Keratinocyte (primary cell): ENCODE data around the gene ZFYVE28. TPM values are rescaled to one million over a fixed set of nuclear protein-coding genes. Genes with fewer than 3 reads are reported as not detected.

ENCODE experiments used
- DNase-seq: peaks from one replicate; pipeline ENCODE4 v3.0.0-alpha.2; 2011; ENCODE audit warnings: low read depth, missing footprints, low spot score
- FAIRE-seq: peaks from 2 replicates; lab custom pipeline; 2011; peaks lifted over from hg19 to GRCh38; lab: Jason Lieb, UNC
- H2AFZ ChIP-seq: 2 replicates; pipeline ENCODE4 v1.6.0; 2012; ENCODE audit warnings: low read length, control low read depth, inconsistent platforms; ENCODE audit not compliant: control insufficient read depth
- H3K27ac ChIP-seq: 2 replicates; pipeline ENCODE4 v1.5.1; 2011; ENCODE audit warnings: low read length; ENCODE audit not compliant: control insufficient read depth, insufficient read depth
- H3K27me3 ChIP-seq: 3 replicates; pipeline ENCODE4 v1.6.0; 2011; ENCODE audit warnings: low read length; ENCODE audit not compliant: control insufficient read depth, insufficient read depth; ENCODE audit errors: extremely low read depth
- H3K36me3 ChIP-seq, 2 experiments: 2 replicates in 1 of 2; 3 replicates in 1 of 2; pipeline ENCODE4 v1.5.1; 2011; ENCODE audit warnings: low read length in 2 of 2, mild to moderate bottlenecking in 1 of 2; ENCODE audit not compliant: control insufficient read depth in 2 of 2, insufficient read depth in 2 of 2; ENCODE audit errors: extremely low read depth in 1 of 2
- H3K4me1 ChIP-seq: 3 replicates; pipeline ENCODE4 v1.5.1; 2011; ENCODE audit warnings: low read length; ENCODE audit not compliant: control insufficient read depth, insufficient read depth; ENCODE audit errors: extremely low read depth
- H3K4me2 ChIP-seq: 3 replicates; pipeline ENCODE4 v1.6.0; 2011; ENCODE audit warnings: low read depth, low read length; ENCODE audit not compliant: control insufficient read depth, insufficient read depth; ENCODE audit errors: extremely low read depth
- H3K4me3 ChIP-seq, 3 experiments: fragments of 200-600 bp in 1 of 3; sonication (generic) in 1 of 3; 2 replicates in 2 of 3; 3 replicates in 1 of 3; pipeline ENCODE4 v1.5.1; 2011 to 2016; ENCODE audit warnings: low read length in 3 of 3, mild to moderate bottlenecking in 3 of 3, control low read depth in 2 of 3, inconsistent platforms in 1 of 3, low read depth in 1 of 3, mixed read lengths in 1 of 3, mixed run types in 1 of 3, moderate library complexity in 1 of 3; ENCODE audit not compliant: control insufficient read depth in 2 of 3, insufficient read depth in 2 of 3; ENCODE audit errors: extremely low read depth in 1 of 3
- H3K79me2 ChIP-seq: 2 replicates; pipeline ENCODE4 v1.6.0; 2012; ENCODE audit warnings: low read length; ENCODE audit not compliant: control insufficient read depth, insufficient read depth
- H3K9ac ChIP-seq: 3 replicates; pipeline ENCODE4 v1.6.0; 2011; ENCODE audit warnings: low read length; ENCODE audit not compliant: control insufficient read depth, insufficient read depth; ENCODE audit errors: extremely low read depth
- H3K9me1 ChIP-seq: 3 replicates; pipeline ENCODE4 v1.6.0; 2011; ENCODE audit warnings: low read length; ENCODE audit not compliant: control insufficient read depth, insufficient read depth; ENCODE audit errors: extremely low read depth
- H3K9me3 ChIP-seq: 2 replicates; pipeline ENCODE4 v1.5.1; 2012; ENCODE audit warnings: low read depth, low read length; ENCODE audit not compliant: control insufficient read depth
- H4K20me1 ChIP-seq: 3 replicates; pipeline ENCODE4 v1.6.0; 2011; ENCODE audit warnings: low read length; ENCODE audit not compliant: control insufficient read depth, insufficient read depth; ENCODE audit errors: extremely low read depth
- CTCF ChIP-seq, 3 experiments: IDR thresholded peaks in 1 of 3; conservative IDR thresholded peaks in 1 of 3; optimal IDR thresholded peaks in 1 of 3; 2 replicates in 2 of 3; 3 replicates in 1 of 3; pipeline versions ENCODE3 to v1.5.1; 2011; ENCODE audit warnings: low read length in 3 of 3, mild to moderate bottlenecking in 3 of 3, moderate library complexity in 2 of 3, control low read depth in 1 of 3, inconsistent platforms in 1 of 3; ENCODE audit not compliant: insufficient read depth in 2 of 3; ENCODE audit errors: extremely low read depth in 1 of 3
- EZH2 ChIP-seq: IDR thresholded peaks from one replicate; pipeline ENCODE4 v1.6.1; 2012; ENCODE audit warnings: inconsistent platforms, mild to moderate bottlenecking, low read length, moderate library complexity
- dilution Hi-C: fragments of 300-500 bp; cut with MboI; formaldehyde crosslinking; loops from one replicate; pipeline ENCODE4 v1.7.0; 2020; ENCODE audit warnings: low sequenced_read_pairs; ENCODE audit not compliant: extremely low pct_ligation_motif_present
- polyA plus RNA-seq, 5 experiments: library from polyadenylated mRNA; depleted of rRNA in 3 of 5; stranded (reverse) in 3 of 5; stranded (forward) in 1 of 5; unstranded in 1 of 5; fragments of >200 nt; gene quantifications; 1 replicate in 1 of 5; 2 replicates in 3 of 5; 3 replicates in 1 of 5; pipeline versions ENCODE4 v1.2.1 to v1.2.3, GENCODE V29; 2011 to 2012; ENCODE audit warnings: missing spikeins in 2 of 5, low read depth in 1 of 5, low replicate concordance in 1 of 5

The ZFYVE28 gene
- polyA plus RNA-seq, 1 donor (not counting 4 experiments of a cell fraction or from before 2014, with no cell fraction given): 0.33 TPM

- Histone ChIP-seq H2AFZ (no peak overlapping the region), H3K27me3 (no peaks in the 10 kb centered on the region), H3K27ac (no peak overlapping the region), H3K79me2 (peaks cover 3% of the 10 kb centered on the region), H3K4me3 (no peak overlapping the region), H3K9ac (no peak overlapping the region), H3K9me3 (no peaks in the 10 kb centered on the region), H3K9me1 (no peaks in the 10 kb centered on the region), H4K20me1 (peaks cover 2% of the 10 kb centered on the region), H3K36me3 (no peaks in the 10 kb centered on the region), H3K4me2 (no peak overlapping the region), H3K4me1 (peaks cover 8% of the 10 kb centered on the region)
- dilution Hi-C loops: no loop called here
- TF ChIP-seq CTCF (optimal IDR thresholded peaks at IDR 0.05 in 1 of 3, IDR thresholded peaks at IDR 0.05 in 1 of 3, conservative IDR thresholded peaks at IDR 0.05 in 1 of 3; ENCODE audit: extremely low read depth in 1 of 3, insufficient read depth in 2 of 3, low read length in 3 of 3) (no peak), EZH2 (no peak)
- DNase-seq (no peak), FAIRE-seq (no peak)
Measured at GRCh38 chr4:2265113-2266110, 153.0 kb downstream of the ZFYVE28 start.

GRCh38 chr4:2264481-2265041 lies 153.9 kb downstream of the ZFYVE28 start:
- peaks cover 0 to 2% of the 10 kb centered on the region in 2 experiments for H3K36me3 ChIP-seq
- H2AFZ ChIP-seq: no peak overlapping the region
- H3K79me2 ChIP-seq: peaks cover 10% of the 10 kb centered on the region
- H3K4me3 ChIP-seq: no peak overlapping the region
- no peaks in the 10 kb centered on the region for H3K9me1 ChIP-seq
- FAIRE-seq: no peak
- peaks cover 4% of the 10 kb centered on the region for H4K20me1 ChIP-seq
- no peak for DNase-seq
- no peaks in the 10 kb centered on the region for H3K27me3 ChIP-seq
- H3K4me1 ChIP-seq: peaks cover 10% of the 10 kb centered on the region
- H3K9me3 ChIP-seq: no peaks in the 10 kb centered on the region
- no peak overlapping the region for H3K9ac ChIP-seq
- no peak for TF ChIP-seq EZH2
- TF ChIP-seq CTCF (optimal IDR thresholded peaks at IDR 0.05 in 1 of 3, IDR thresholded peaks at IDR 0.05 in 1 of 3, conservative IDR thresholded peaks at IDR 0.05 in 1 of 3; ENCODE audit: extremely low read depth in 1 of 3, insufficient read depth in 2 of 3, low read length in 3 of 3): no peak
- no peak overlapping the region for H3K27ac ChIP-seq
- dilution Hi-C loops: no loop called here
- H3K4me2 ChIP-seq: no peak overlapping the region
